Caco-2 (cell line): Measurements from ENCODE around the gene FAM131B. TPM values are rescaled to one million over a fixed set of nuclear protein-coding genes. Genes with fewer than 3 reads are reported as not detected.

ENCODE experiments used
- BruUV-seq: library from RNA; stranded (reverse); fragments of 400-500 nt; replicated peaks from 2 replicates; lab custom pipeline; 2021; lab: Mats Ljungman, UMichigan
- CTCF ChIA-PET: fragments of 300-600 bp; sonication (Branson Sonifier 250); formaldehyde crosslinking; loops from one replicate; lab custom pipeline; 2022; ENCODE audit warnings: antibody characterized with exemption; lab: Charles Lee
- POLR2A ChIA-PET: fragments of 300-600 bp; sonication (Branson Sonifier 250); formaldehyde crosslinking; loops from one replicate; lab custom pipeline; 2022; ENCODE audit warnings: antibody characterized with exemption; lab: Charles Lee
- DNase-seq, 2 experiments: peaks; one replicate each; pipeline versions ENCODE4 v3.0.0 to v3.0.0-alpha.2; 2020 to 2022
- H3K27me3 ChIP-seq: replicated peaks from 2 replicates; pipeline ENCODE4 v1.6.0; 2011; ENCODE audit warnings: low read length; ENCODE audit not compliant: control insufficient read depth, insufficient read depth
- H3K36me3 ChIP-seq: 2 replicates; pipeline ENCODE4 v1.5.1; 2011; ENCODE audit warnings: low read length; ENCODE audit not compliant: control insufficient read depth, insufficient read depth
- H3K4me1 ChIP-seq: fragments of 250-450 bp; sonication (Bioruptor Pico); 2 replicates; pipeline ENCODE4 v1.5.1; 2020; ENCODE audit warnings: mild to moderate bottlenecking
- H3K4me3 ChIP-seq: 2 replicates; pipeline ENCODE4 v1.5.1; 2011; ENCODE audit warnings: low read depth, mild to moderate bottlenecking, control low read depth, low read length
- H3K9me3 ChIP-seq: fragments of 250-450 bp; sonication (Bioruptor Pico); 2 replicates; pipeline ENCODE4 v1.5.1; 2020; ENCODE audit warnings: mild to moderate bottlenecking, moderate library complexity
- H3K27ac Mint-ChIP-seq: one replicate; pipeline ENCODE4 v1.8.0; 2022; ENCODE audit warnings: mixed read lengths; ENCODE audit not compliant: unreplicated experiment
- H3K27me3 Mint-ChIP-seq: one replicate; pipeline ENCODE4 v1.8.0; 2022; ENCODE audit warnings: mixed read lengths; ENCODE audit not compliant: insufficient read depth, unreplicated experiment
- H3K36me3 Mint-ChIP-seq: one replicate; pipeline ENCODE4 v1.8.0; 2022; ENCODE audit warnings: mild to moderate bottlenecking, mixed read lengths; ENCODE audit not compliant: insufficient read depth, unreplicated experiment
- H3K4me1 Mint-ChIP-seq: one replicate; pipeline ENCODE4 v1.8.0; 2022; ENCODE audit warnings: low read depth, mixed read lengths; ENCODE audit not compliant: unreplicated experiment
- H3K4me3 Mint-ChIP-seq: one replicate; pipeline ENCODE4 v1.8.0; 2022; ENCODE audit warnings: mild to moderate bottlenecking, moderate library complexity, mixed read lengths; ENCODE audit not compliant: unreplicated experiment
- H3K9me3 Mint-ChIP-seq: one replicate; pipeline ENCODE4 v1.8.0; 2022; ENCODE audit warnings: mixed read lengths; ENCODE audit not compliant: unreplicated experiment
- intact Hi-C: fragments of 100-400 bp; cut with micrococcal nuclease; formaldehyde crosslinking; loops from one replicate; pipeline ENCODE4 v1.10.0; 2022; ENCODE audit not compliant: unreplicated experiment
- total RNA-seq: library from RNA; stranded (reverse); gene quantifications from 2 replicates; pipeline ENCODE4 v1.2.3, GENCODE V29; 2022
- TF ChIP-seq, protein P1 (sequence below), 2 experiments: fragments of 200-600 bp in 1 of 2; IDR thresholded peaks; 1 replicate in 1 of 2; 2 replicates in 1 of 2; pipeline versions ENCODE4 v1.5.1 to v1.8.0; 2011 to 2022; ENCODE audit warnings: antibody characterized with exemption in 1 of 2, control low read depth in 1 of 2, inconsistent platforms in 1 of 2, low read depth in 1 of 2, low read length in 1 of 2, mild to moderate bottlenecking in 1 of 2, moderate library complexity in 1 of 2; ENCODE audit not compliant: insufficient read depth in 1 of 2, severe bottlenecking in 1 of 2, unreplicated experiment in 1 of 2

Gene FAM131B
- total RNA-seq, 1 experiment from 2014 or later = 22.3 TPM

DNA sequence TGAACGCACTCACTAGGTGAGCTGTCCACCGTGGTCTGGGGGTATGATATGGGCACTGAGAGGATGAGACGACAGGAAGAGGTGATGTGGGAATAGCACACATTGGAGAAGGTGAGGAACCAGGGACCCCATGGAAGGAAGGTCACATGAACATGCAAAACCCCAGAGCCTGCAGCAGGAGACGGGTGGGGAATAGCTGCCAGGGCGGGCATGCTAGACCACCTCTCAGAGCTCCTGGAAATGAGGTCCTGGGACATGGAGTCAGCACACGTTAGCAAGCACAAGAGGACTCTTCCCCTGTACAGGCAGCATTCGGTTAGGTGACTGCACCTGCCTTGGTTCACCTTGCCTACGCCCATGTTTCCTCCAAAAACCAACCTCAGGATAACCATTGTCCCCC is 8.1 kb downstream of the FAM131B start:
- no peaks in the 10 kb centered on the region for H3K27me3 ChIP-seq
- TF ChIP-seq, protein P1, sequence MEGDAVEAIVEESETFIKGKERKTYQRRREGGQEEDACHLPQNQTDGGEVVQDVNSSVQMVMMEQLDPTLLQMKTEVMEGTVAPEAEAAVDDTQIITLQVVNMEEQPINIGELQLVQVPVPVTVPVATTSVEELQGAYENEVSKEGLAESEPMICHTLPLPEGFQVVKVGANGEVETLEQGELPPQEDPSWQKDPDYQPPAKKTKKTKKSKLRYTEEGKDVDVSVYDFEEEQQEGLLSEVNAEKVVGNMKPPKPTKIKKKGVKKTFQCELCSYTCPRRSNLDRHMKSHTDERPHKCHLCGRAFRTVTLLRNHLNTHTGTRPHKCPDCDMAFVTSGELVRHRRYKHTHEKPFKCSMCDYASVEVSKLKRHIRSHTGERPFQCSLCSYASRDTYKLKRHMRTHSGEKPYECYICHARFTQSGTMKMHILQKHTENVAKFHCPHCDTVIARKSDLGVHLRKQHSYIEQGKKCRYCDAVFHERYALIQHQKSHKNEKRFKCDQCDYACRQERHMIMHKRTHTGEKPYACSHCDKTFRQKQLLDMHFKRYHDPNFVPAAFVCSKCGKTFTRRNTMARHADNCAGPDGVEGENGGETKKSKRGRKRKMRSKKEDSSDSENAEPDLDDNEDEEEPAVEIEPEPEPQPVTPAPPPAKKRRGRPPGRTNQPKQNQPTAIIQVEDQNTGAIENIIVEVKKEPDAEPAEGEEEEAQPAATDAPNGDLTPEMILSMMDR (IDR thresholded peaks at IDR 0.05; ENCODE audit: insufficient read depth in 1 of 2, low read depth in 1 of 2, low read length in 1 of 2, severe bottlenecking in 1 of 2, unreplicated experiment in 1 of 2) = no peak
- ChIA-PET CTCF (no interaction called here), POLR2A (no interaction called here)
- no peaks in the 10 kb centered on the region for H3K9me3 ChIP-seq
- BruUV-seq = no TSS peak
- Mint-ChIP-seq H3K27ac (no peak overlapping the region), H3K27me3 (no peaks in the 10 kb centered on the region), H3K36me3 (peaks cover 10% of the 10 kb centered on the region), H3K9me3 (no peaks in the 10 kb centered on the region), H3K4me1 (peaks cover 20% of the 10 kb centered on the region), H3K4me3 (no peak overlapping the region)
- intact Hi-C loops = no loop called here
- no peak for DNase-seq
- H3K4me3 ChIP-seq = no peak overlapping the region
- peaks cover 18% of the 10 kb centered on the region for H3K4me1 ChIP-seq
- no peaks in the 10 kb centered on the region for H3K36me3 ChIP-seq

DNA sequence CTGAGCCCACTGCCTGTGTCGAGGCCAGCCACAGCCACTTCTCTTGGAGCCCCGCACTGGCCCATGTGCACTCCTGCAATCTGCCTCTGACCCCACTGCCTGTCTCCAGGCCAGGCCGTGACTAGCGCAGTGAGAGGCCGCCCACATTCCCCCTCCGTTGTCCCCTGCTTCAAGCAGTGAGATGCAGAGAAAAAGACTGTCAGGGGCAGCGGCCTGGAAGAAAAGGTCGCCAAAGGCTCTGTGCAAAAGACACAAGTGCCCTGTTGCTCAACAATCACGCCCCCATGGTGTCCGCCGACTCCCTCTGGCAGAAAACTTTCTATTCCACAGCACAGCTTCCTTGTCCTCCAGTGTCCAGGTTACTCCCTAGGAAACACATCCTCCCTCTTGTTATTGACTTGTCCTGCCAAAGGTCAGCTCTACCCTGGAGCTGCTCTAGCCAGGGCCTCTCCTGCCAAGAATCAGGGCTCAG is 9.9 kb downstream of the FAM131B start:
- DNase-seq = peak in 1 of 2 experiments; percentile 20
- no peaks in the 10 kb centered on the region for H3K27me3 Mint-ChIP-seq
- H3K27me3 ChIP-seq = no peaks in the 10 kb centered on the region
- TF ChIP-seq, protein P1 (IDR thresholded peaks at IDR 0.05; ENCODE audit: insufficient read depth in 1 of 2, low read depth in 1 of 2, low read length in 1 of 2, severe bottlenecking in 1 of 2, unreplicated experiment in 1 of 2) = no peak
- H3K27ac Mint-ChIP-seq = peak overlapping the region; percentile 20
- H3K9me3 ChIP-seq = no peaks in the 10 kb centered on the region
- intact Hi-C loops = no loop called here
- no peaks in the 10 kb centered on the region for H3K9me3 Mint-ChIP-seq
- no peak overlapping the region for H3K4me3 ChIP-seq
- no TSS peak for BruUV-seq
- H3K36me3 ChIP-seq = no peaks in the 10 kb centered on the region
- ChIA-PET CTCF (no interaction called here), POLR2A (no interaction called here)
- peaks cover 20% of the 10 kb centered on the region for H3K4me1 Mint-ChIP-seq
- no peak overlapping the region for H3K4me3 Mint-ChIP-seq
- peaks cover 10% of the 10 kb centered on the region for H3K36me3 Mint-ChIP-seq
- peaks cover 18% of the 10 kb centered on the region for H3K4me1 ChIP-seq

DNA sequence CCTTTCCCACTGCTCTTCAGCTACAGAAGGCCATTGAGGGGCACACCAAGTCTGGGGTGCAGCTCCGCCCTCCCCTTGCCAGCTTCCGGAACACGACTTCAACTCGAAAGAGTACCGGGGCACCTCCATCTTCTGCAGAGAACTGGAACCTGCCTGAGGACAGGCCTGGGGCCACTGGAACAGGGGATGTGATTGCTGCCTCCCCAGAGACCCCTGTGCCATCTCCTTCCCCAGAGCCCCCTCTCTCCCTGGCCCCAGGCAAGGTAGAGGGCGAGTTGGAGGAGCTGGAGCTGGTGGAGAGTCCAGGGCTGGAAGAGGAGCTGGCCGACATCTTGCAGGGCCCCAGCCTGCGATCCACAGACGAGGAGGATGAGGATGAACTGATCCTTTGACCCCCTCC is 10.9 kb downstream of the FAM131B start:
- peaks cover 20% of the 10 kb centered on the region for H3K4me1 Mint-ChIP-seq
- Histone ChIP-seq H3K36me3 (no peaks in the 10 kb centered on the region), H3K4me1 (peaks cover 18% of the 10 kb centered on the region), H3K4me3 (no peak overlapping the region), H3K27me3 (no peaks in the 10 kb centered on the region), H3K9me3 (no peaks in the 10 kb centered on the region)
- no peak overlapping the region for H3K27ac Mint-ChIP-seq
- H3K27me3 Mint-ChIP-seq = no peaks in the 10 kb centered on the region
- POLR2A ChIA-PET = no interaction called here
- H3K36me3 Mint-ChIP-seq = peaks cover 10% of the 10 kb centered on the region
- H3K9me3 Mint-ChIP-seq = no peaks in the 10 kb centered on the region
- TF ChIP-seq, protein P1 (IDR thresholded peaks at IDR 0.05; ENCODE audit: insufficient read depth in 1 of 2, low read depth in 1 of 2, low read length in 1 of 2, severe bottlenecking in 1 of 2, unreplicated experiment in 1 of 2) = no peak
- DNase-seq = no peak
- intact Hi-C loops = no loop called here
- BruUV-seq = no TSS peak
- CTCF ChIA-PET = no interaction called here
- no peak overlapping the region for H3K4me3 Mint-ChIP-seq
